GM18868 (cell line): ENCODE data around the gene VPS26C.

Experiments used
- ATAC-seq: cut with Tn5 transposase; IDR thresholded peaks from one replicate; pipeline ENCODE4 v1.9.1; 2021; ENCODE audit warnings: mild to moderate bottlenecking, moderate library complexity; ENCODE audit not compliant: unreplicated experiment

VPS26C gene

GRCh38 chr21:37266515-37267221 is 466 bp downstream of the VPS26C start:
- ATAC-seq, result peak; percentile 4

- no peak for ATAC-seq
Observed at GRCh38 chr21:37264808-37265207, 2.3 kb downstream of the VPS26C start.

DNA sequence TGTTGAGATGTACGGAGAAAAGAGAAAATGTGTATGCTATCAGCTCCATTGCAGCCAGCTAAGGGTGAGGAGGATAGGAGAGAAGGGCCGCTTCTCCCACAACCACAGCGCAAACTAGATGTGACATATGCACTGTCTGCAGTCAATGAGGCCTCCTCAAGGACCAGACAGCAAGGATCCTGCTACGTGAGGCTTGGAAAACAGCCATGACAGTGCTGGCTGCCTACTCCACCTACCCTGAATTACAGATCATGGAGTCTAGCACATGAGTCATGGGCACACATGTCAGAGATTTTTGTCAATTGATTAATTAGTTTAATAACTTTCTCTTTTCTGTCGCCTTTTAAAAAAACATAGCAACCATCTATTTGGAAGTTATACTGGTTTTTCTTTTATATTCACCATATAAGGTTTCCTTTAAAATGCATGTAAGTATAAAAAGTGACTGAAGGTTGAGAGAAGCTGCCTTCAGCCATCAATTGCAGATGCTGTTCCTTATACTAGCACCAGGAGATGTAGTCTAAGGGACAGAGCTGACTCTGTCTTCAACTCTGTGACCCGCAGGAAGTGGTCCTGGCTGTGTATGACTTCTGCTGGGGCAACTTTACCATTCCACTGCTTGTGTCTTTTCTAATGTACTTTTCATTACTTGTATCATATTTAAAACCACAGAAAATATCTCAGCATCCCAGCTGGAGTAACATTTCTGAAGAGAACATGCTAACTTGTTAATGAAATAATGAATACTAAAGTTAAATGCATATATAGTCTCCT is 3.1 kb downstream of the VPS26C start:
- no peak for ATAC-seq

- no peak for ATAC-seq
Observed at GRCh38 chr21:37259426-37259825, 7.7 kb downstream of the VPS26C start.

- peak; percentile 75 for ATAC-seq
Observed at GRCh38 chr21:37257967-37258877, 8.9 kb downstream of the VPS26C start.

- peak; percentile 48 for ATAC-seq
Observed at GRCh38 chr21:37257511-37257966, 9.6 kb downstream of the VPS26C start.

DNA sequence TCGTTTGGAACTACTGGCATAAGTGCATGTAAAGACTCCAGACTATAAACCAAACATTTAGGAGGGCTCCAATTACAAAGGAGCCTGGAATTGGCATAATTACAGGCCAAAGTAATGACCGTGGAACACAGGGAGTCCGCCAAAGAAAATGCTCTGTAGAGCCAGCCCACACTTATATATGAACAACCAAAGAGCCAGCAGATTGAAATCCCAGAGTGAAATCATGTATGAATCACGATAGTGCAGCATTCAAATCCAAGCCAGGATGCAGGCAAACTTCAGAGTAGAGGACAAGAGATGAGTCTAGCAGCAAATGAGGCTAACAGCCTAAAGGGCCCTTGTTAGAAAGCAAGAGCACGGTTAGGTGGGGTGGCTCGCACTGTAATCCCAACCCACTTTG is 13.1 kb downstream of the VPS26C start:
- no peak for ATAC-seq

- no peak for ATAC-seq
Observed at GRCh38 chr21:37251294-37251634, 15.9 kb downstream of the VPS26C start.

DNA sequence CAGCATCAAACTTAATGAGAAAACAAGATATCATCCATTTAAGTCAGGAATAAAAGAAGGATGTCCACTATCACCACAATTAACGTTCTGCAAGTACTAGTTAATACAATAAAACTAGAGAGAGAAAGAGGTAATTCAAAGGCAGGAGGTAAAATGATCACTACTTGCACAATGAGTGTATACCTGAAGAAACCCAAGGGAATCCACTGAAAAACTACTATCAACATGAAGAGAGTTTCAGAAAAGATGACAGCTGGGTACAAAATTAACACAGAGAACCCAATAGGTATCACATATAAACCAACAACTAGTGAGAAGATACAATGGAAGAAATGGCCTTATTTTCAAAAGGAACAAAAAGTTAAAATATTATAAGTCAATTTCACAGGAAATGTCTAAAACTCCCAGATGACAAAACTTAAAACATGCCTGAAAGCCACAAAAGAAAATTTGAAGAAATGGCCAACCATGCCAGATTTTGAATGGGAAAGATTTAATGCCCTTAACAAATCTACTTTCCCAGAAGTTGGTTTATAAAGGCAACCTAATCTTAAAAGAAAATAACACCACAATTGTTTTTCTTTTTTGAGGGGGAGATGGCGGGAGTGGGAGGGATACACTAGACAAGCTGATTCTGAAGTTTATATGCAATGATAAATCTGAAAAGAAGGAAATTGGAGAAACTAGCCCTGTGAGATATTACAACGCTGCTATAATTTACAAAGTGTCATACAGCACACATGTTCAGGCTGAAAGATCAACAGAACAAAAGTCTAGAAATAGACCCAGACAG is 17.8 kb downstream of the VPS26C start:
- ATAC-seq, result peak; percentile 47

DNA sequence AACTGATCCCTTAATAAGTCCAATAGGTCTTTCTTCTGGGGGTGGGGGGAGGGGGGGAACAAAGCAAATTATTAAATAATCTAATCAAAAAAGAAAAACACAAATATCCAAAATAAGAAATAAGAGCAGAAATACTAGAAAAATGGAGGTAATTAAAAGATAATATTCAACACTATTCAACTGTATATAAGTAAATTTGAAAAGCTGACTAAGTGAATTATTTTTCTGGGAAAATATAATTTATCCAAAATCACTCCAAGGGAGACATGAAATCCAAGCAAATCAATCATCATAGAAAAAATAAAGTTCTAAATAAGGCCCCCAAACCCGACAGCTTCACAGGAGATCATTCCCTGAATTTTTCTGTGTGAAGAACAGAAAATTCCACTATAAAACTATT is 18.8 kb downstream of the VPS26C start:
- no peak for ATAC-seq

DNA sequence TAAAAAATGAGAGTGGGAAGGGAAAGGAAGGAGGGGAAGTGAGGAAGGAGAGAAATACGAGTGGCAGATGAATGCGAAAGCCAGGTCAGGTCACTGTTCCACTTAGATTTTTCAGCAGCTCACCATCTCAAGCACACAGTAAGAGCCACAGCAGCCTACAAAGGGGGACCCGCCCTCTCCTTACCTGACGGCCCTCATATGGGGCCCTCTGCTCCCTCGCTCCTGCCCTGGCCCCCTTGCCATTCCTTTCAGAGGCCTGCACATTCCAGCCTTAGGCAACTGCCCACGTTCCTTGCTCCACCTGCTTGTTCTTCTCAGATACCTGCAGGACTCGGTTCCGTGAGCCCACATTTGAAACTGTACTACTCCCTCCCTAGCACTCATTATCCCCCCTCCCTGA is 22.0 kb downstream of the VPS26C start:
- no peak for ATAC-seq

GRCh38 chr21:37244501-37245095 is 22.5 kb downstream of the VPS26C start:
- no peak for ATAC-seq

- ATAC-seq, result no peak
Observed at GRCh38 chr21:37243961-37244360, 23.2 kb downstream of the VPS26C start.

GRCh38 chr21:37241426-37241825 is 25.7 kb downstream of the VPS26C start:
- ATAC-seq, result no peak

DNA sequence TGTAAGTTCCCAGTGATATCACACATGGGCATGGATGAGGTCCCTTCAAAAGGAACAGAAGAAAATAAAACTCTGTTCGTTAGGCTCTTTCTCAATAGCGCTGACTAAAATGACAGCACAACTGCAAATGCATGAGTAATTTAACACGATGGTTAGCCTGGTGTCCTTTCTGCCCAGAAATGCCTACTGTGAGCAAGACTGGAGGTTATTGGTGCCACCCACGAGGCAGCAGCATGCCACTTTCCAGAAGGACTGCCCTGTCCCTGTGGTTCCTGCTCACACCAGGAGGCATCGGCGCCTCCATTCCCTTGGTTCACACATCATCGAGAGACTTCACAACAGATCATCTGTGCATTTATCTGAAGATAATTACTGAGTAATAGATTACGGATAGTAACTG is 26.2 kb downstream of the VPS26C start:
- ATAC-seq, result no peak

DNA sequence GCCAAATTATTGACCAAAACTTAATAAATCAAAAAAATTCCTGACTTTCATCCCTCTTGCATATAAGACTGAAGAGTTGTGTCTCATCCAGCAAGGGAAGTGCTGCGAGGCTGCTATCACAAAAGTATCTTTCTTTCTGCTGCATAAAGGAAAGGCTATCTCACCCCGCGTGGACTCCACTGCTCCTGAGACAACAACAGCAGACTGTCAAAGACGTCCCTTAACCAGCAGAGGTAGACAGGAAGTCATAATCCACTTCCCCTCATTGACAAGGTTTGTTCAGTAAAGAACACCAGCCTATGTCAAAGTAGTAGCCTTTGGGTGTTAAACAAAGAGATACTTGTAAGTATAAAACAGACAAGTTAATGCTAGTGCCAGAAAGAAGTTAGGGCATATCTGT is 29.4 kb downstream of the VPS26C start:
- ATAC-seq, result no peak

GRCh38 chr21:37237346-37237745 is 29.8 kb downstream of the VPS26C start:
- ATAC-seq, result no peak

DNA sequence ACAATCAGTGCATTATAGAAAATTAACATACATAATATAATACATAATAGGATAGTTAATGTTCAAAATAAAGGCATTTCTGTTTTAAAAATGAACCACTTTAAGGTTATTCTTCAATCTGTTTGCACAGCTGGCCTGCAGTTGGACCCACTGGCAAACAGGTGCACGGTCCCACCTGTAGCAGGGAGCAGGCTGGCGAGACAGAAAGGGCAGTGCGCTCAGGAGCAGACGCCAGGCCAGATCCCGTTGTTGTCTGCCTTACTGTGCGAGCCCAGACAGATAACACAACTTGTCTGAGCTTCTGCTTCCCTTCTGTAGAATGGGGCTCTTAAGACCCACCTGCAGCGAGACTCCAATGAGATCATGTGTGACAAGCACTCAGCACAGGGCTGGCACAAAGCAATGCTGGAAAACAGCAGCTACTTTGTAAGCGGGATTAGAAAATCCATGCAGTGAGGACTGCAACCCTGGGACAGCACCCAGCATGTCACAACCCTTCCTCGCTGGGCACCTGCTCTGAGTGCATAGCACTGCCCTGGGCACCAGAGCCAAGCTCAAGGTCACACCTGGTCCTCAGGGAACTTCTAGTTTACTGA is 33.5 kb downstream of the VPS26C start:
- no peak for ATAC-seq

- peak; percentile 74 for ATAC-seq
Observed at GRCh38 chr21:37232274-37233018, 34.7 kb downstream of the VPS26C start.
